H1 (cell line): Measurements from ENCODE around the gene WLS. TPM values are rescaled to one million over a fixed set of nuclear protein-coding genes. Genes with fewer than 3 reads are reported as not detected.

Experiments
- CEBPB ChIP-seq: IDR thresholded peaks from 2 replicates; pipeline ENCODE4 v1.6.1; 2012; ENCODE audit warnings: low read depth, low read length
- CTCF ChIP-seq, 3 experiments: IDR thresholded peaks; 1 replicate in 2 of 3; 2 replicates in 1 of 3; pipeline versions ENCODE4 v1.5.1 to v1.6.1; 2011; ENCODE audit warnings: low read length in 3 of 3, mild to moderate bottlenecking in 3 of 3, inconsistent platforms in 2 of 3, low read depth in 1 of 3, moderate library complexity in 1 of 3; ENCODE audit not compliant: insufficient read depth in 1 of 3; ENCODE audit errors: control extremely low read depth in 1 of 3
- HDAC2 ChIP-seq, 2 experiments: fragments of 300-600 bp in 1 of 2; sonication (generic) in 1 of 2; IDR thresholded peaks; 2 replicates each; pipeline ENCODE4 v1.6.1; 2011 to 2012; ENCODE audit warnings: low read depth in 2 of 2, low read length in 2 of 2, mild to moderate bottlenecking in 2 of 2, moderate library complexity in 2 of 2, borderline replicate concordance in 1 of 2, inconsistent platforms in 1 of 2
- NANOG ChIP-seq: IDR thresholded peaks from 2 replicates; pipeline ENCODE4 v1.6.1; 2011; ENCODE audit warnings: low read length, low read depth, mild to moderate bottlenecking, inconsistent platforms; ENCODE audit not compliant: insufficient read depth, poor library complexity, severe bottlenecking
- RFX5 ChIP-seq: IDR thresholded peaks from 2 replicates; pipeline ENCODE4 v1.6.1; 2011; ENCODE audit warnings: low read depth, low read length, improper control_type of control experiment, borderline replicate concordance
- RNF2 ChIP-seq: fragments of 200-900, 300-1000 bp; sonication (generic); IDR thresholded peaks from 2 replicates; pipeline ENCODE4 v1.7.1; 2016; ENCODE audit warnings: borderline replicate concordance, low read depth, mild to moderate bottlenecking, antibody characterized with exemption, low read length; ENCODE audit not compliant: poor library complexity, severe bottlenecking; ENCODE audit errors: missing control alignments
- SP1 ChIP-seq: IDR thresholded peaks from 2 replicates; pipeline ENCODE4 v1.6.1; 2011; ENCODE audit warnings: low read depth, low read length
- SP4 ChIP-seq: IDR thresholded peaks from 2 replicates; pipeline ENCODE4 v1.6.1; 2012; ENCODE audit warnings: low read length, inconsistent platforms
- SRF ChIP-seq: IDR thresholded peaks from 2 replicates; pipeline ENCODE4 v1.6.1; 2011; ENCODE audit warnings: mild to moderate bottlenecking, low read depth, low read length, moderate library complexity
- SUZ12 ChIP-seq: fragments of 200-600 bp; sonication (generic); IDR thresholded peaks from 2 replicates; pipeline ENCODE4 v1.6.1; 2012; ENCODE audit warnings: mild to moderate bottlenecking, inconsistent platforms, low read length, moderate library complexity, mixed read lengths
- USF2 ChIP-seq: IDR thresholded peaks from 2 replicates; pipeline ENCODE4 v1.6.1; 2011; ENCODE audit warnings: low read length, improper control_type of control experiment
- polyA plus RNA-seq, 7 experiments: library from polyadenylated mRNA; depleted of rRNA in 3 of 7; stranded (reverse) in 5 of 7; unstranded in 2 of 7; fragments of >200 nt in 5 of 7; fragments of 200-250 nt in 2 of 7; gene quantifications; 1 replicate in 5 of 7; 2 replicates in 1 of 7; 4 replicates in 1 of 7; pipeline versions ENCODE4 v1.2.1 to v1.2.3, GENCODE V29; 2011 to 2013; ENCODE audit warnings: missing spikeins in 2 of 7, mixed read lengths in 2 of 7
- total RNA-seq: library from RNA; stranded (reverse); fragmentation: NEBNext Ultra II Directional; extraction: Animal tissue kit (Norgen Biotek cat#: 25700); gene quantifications from 2 replicates; pipeline ENCODE4 v1.2.1, GENCODE V29; 2021

WLS gene
- total and polyA plus RNA-seq, 2 of the 8 experiments (the other 6 are each of a cell fraction or from before 2014, with no cell fraction given) = 1.2 to 2.7 TPM

GRCh38 chr1:68279846-68280245 lies 47.5 kb upstream of the WLS start (continued):
- TF ChIP-seq CTCF (IDR thresholded peaks at IDR 0.05; ENCODE audit: control extremely low read depth in 1 of 3, insufficient read depth in 1 of 3, low read depth in 1 of 3, low read length in 3 of 3) (no peak), SUZ12 (no peak), SRF (no peak), SP4 (no peak), RFX5 (no peak), CEBPB (no peak), HDAC2 (IDR thresholded peaks at IDR 0.05; ENCODE audit: borderline replicate concordance in 1 of 2, low read depth in 2 of 2, low read length in 2 of 2) (no peak), NANOG (no peak), USF2 (no peak), SP1 (no peak), RNF2 (no peak)
- TF ChIP-seq, all 59 proteins: peak for 0
